ENCODE results near the gene RCAN2. TPM values are rescaled to one million over a fixed set of nuclear protein-coding genes. Genes with fewer than 3 reads are reported as not detected.
"Not testable (repeated sequence)": the region's sequence is repeated elsewhere in the genome, so short reads cannot be mapped to it uniquely, and the experiment has no call there.

The RCAN2 gene
- total RNA-seq, 1 donor from 2014 or later: 9.0 TPM

DNA sequence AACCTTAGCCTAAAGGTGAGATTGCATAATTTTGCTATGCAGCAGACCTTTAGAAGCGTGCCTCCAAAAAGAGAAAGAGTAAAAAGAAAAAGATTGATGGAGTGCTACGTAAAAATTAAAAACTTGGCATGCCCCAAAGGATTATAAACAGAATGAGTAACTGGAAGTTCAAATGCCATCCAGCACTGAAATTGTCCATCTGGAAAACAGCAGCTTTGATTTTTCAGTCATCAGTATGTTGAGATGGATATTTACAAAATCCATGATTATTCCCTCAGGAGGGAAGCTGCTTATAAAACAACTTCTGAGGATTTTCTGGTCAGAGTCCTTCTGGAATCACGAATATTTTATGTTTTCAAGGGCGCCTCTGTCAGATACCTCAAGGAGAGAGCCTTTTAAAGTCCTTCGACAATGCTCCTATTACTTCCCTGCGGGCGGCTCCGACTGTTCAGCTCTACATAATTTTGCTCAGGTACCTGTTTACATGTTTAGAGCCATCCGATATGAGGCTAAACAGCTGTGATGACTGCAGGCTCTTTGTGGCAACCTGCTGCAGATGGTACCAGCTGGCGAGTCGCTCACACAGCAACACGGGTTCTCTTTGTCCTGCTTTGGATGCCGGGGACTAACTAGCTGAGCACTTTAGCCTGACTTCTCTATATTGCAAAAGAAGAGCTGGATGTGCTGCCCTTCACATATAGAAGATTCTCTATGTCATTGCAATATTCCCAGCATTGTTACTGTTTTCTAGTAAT, 83.3 kb downstream of the RCAN2 start:
- Histone ChIP-seq H3K9me3 (no peaks in the 10 kb centered on the region), H3K27me3 (ENCODE audit: low read depth) (no peaks in the 10 kb centered on the region), H3K4me1 (peaks cover 31% of the 10 kb centered on the region), H3K27ac (no peak overlapping the region), H3K36me3 (no peaks in the 10 kb centered on the region), H3K4me3 (no peak overlapping the region)
- intact Hi-C loops (cut with DNase I): no loop called here
- DNase-seq (no peak), ATAC-seq (peak in 1 of 2 donors; percentile 11)
- TF ChIP-seq, protein P1, sequence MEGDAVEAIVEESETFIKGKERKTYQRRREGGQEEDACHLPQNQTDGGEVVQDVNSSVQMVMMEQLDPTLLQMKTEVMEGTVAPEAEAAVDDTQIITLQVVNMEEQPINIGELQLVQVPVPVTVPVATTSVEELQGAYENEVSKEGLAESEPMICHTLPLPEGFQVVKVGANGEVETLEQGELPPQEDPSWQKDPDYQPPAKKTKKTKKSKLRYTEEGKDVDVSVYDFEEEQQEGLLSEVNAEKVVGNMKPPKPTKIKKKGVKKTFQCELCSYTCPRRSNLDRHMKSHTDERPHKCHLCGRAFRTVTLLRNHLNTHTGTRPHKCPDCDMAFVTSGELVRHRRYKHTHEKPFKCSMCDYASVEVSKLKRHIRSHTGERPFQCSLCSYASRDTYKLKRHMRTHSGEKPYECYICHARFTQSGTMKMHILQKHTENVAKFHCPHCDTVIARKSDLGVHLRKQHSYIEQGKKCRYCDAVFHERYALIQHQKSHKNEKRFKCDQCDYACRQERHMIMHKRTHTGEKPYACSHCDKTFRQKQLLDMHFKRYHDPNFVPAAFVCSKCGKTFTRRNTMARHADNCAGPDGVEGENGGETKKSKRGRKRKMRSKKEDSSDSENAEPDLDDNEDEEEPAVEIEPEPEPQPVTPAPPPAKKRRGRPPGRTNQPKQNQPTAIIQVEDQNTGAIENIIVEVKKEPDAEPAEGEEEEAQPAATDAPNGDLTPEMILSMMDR (IDR thresholded peaks at IDR 0.05): no peak

DNA sequence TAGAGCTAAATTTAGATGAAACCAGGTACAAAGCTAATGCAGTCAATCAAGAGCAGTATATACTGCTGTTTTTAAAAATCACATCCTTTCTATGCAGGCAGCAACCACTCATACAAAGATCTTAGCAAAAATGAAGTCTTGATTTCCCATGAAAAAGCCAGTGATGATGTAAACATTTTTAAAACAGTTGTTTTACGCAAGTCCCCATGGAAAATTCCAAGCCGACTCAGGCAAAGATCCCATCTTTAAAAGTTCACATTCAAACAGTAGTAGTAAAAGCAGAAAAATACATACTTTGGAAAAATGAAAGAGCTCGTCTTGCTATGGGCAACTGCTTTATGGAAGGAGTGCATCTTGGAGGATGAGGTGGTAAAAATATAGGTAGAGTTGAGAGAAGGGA, 84.0 kb downstream of the RCAN2 start:
- no peak for ATAC-seq
- Histone ChIP-seq H3K4me3 (no peak overlapping the region), H3K4me1 (peaks cover 24% of the 10 kb centered on the region), H3K9me3 (no peaks in the 10 kb centered on the region), H3K27me3 (ENCODE audit: low read depth) (no peaks in the 10 kb centered on the region), H3K27ac (no peak overlapping the region), H3K36me3 (no peaks in the 10 kb centered on the region)
- intact Hi-C loops (cut with DNase I): no loop called here
- DNase-seq: no peak
- TF ChIP-seq, protein P1 (IDR thresholded peaks at IDR 0.05): no peak

DNA sequence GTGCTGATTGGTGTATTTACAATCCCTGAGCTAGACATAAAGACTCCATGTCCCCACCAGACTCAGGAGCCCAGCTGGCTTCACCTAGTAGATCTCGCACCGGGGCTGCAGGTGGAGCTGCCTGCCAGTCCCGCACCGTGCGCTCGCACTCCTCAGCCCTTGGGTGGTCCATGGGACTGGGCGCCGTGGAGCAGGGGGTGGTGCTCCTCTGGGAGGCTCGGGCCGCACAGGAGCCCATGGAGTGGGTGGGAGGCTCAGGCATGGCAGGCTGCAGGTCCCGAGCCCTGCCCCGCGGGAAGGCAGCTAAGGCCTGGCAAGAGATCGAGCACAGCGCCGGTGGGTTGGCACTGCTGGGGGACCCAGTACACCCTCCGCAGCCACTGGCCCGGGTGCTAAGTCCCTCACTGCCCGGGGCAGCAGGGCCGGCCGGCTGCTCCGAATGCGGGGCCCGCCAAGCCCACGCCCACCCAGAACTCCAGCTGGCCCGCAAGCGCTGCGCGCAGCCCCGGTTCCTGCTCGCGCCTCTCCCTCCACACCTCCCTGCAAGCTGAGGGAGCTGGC, 85.5 kb downstream of the RCAN2 start:
- H3K9me3 ChIP-seq; H3K27ac ChIP-seq; H3K4me3 ChIP-seq; intact Hi-C loops (cut with DNase I); ATAC-seq; DNase-seq; H3K27me3 ChIP-seq (ENCODE audit: low read depth); H3K36me3 ChIP-seq: not testable (repeated sequence)
- peaks cover 17% of the 10 kb centered on the region for H3K4me1 ChIP-seq

DNA sequence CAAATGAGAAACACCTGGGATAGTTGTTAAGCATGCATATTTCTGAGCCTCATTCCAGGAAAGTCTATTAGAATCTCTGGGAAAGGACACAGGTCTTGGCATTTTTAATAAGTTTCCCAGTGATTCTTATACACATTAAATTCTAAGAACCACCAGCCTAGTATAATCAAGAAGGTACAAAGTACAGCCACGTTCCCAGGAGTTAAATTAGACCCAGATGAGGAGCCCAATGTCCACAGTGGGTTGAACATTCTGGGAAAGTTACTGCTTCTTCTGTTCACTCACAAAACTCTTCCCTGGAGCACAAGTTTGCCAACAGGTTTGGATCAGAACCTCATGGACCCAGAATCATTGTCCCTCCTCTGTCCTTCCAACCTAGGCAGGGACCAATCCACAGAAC, 90.4 kb downstream of the RCAN2 start:
- Histone ChIP-seq H3K36me3 (no peaks in the 10 kb centered on the region), H3K27ac (no peak overlapping the region), H3K27me3 (ENCODE audit: low read depth) (no peaks in the 10 kb centered on the region), H3K4me3 (no peak overlapping the region), H3K4me1 (no peaks in the 10 kb centered on the region), H3K9me3 (no peaks in the 10 kb centered on the region)
- ATAC-seq: no peak
- intact Hi-C loops (cut with DNase I): no loop called here
- no peak for DNase-seq
- TF ChIP-seq, protein P1 (IDR thresholded peaks at IDR 0.05): no peak

DNA sequence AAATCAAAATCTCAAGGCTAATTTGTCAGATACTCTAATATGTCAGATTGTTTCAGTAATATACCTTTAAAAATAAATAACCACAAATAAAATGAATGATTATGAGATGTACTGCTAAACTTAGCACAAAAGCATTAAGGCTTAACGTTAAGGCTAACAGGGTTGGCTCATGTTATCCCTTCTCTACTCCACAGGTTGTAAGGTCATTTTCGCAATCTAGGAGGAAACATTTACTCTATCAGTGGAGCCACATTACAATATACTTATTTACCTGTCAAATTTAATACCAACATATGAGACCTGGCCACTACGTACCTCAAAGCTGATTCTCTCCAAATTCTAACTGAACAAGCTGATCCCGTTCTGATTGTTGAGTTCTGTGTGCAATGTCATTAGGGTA, 95.7 kb downstream of the RCAN2 start:
- Histone ChIP-seq H3K36me3 (no peaks in the 10 kb centered on the region), H3K9me3 (no peaks in the 10 kb centered on the region), H3K27ac (no peak overlapping the region), H3K4me1 (no peaks in the 10 kb centered on the region), H3K4me3 (no peak overlapping the region), H3K27me3 (ENCODE audit: low read depth) (no peaks in the 10 kb centered on the region)
- intact Hi-C loops (cut with DNase I): no loop called here
- DNase-seq: no peak
- TF ChIP-seq, protein P1 (IDR thresholded peaks at IDR 0.05): no peak
- ATAC-seq: no peak

DNA sequence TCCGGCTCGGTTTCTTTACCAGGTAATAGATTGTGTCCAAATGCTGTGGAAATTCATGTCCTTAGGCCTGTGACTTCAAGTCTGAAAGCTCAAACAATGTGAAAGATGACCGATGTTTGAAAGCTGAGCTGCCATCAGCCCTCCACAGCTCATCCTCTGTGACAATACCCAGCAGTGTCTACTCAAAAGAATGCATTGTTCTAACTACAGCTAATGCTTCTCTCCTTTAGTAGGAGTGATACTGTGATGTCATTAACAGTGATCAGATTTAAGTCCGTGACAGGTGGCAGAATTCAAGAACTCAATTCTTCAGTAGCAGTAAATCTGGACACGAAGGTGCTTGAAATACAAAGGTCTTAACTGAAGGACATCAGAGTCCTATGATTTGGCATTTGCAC, 97.3 kb downstream of the RCAN2 start:
- no peak overlapping the region for H3K27ac ChIP-seq
- intact Hi-C loops (cut with DNase I): no loop called here
- ATAC-seq: no peak

More for the DNA sequence above, 97.3 kb downstream of the RCAN2 start:
- no peaks in the 10 kb centered on the region for H3K4me1 ChIP-seq
- no peaks in the 10 kb centered on the region for H3K27me3 ChIP-seq (ENCODE audit: low read depth)
- no peaks in the 10 kb centered on the region for H3K9me3 ChIP-seq
- H3K36me3 ChIP-seq: no peaks in the 10 kb centered on the region
- no peak overlapping the region for H3K4me3 ChIP-seq
- TF ChIP-seq, protein P1 (IDR thresholded peaks at IDR 0.05): no peak
- no peak for DNase-seq
